ENCODE data around the gene RBM23.
"Not testable (repeated sequence)": the region's sequence is repeated elsewhere in the genome, so short reads cannot be mapped to it uniquely, and the experiment has no call there.

RBM23 gene

DNA sequence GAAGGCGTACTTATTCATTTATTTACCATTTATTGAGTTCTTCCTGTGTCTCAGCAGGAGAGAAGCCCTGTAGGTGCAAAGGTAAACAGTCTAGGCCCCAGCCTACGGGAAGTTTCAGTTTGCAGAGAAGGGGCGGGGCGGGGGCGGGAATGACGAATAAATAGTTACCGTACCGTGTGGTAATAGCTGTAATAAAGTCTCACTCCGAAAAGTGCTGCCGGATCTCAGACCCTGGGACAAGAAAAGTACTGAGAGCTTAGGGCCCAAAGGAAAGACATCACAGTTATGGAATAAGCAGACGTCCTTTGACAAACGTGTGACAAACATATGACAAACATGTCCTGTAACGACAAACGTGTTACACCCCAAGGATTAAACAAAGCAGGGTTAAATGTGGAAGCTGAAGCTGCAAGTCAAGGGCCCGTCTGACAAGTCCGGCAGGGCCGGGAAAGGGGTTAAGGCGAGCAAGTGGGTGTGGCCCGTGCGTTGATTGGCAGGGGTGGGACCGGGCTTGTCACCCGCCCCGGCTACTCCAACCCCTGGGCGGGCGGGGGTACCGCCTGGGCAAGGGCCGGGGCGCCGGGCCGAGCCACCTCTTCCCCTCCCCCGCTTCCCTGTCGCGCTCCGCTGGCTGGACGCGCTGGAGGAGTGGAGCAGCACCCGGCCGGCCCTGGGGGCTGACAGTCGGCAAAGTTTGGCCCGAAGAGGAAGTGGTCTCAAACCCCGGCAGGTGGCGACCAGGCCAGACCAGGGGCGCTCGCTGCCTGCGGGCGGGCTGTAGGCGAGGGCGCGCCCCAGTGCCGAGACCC lies 47.5 kb downstream of the RBM23 start, which contains the start of gene LRP10:
Gene LRP10 (plus strand): TSS at position 517 of the 809 bp plus-strand sequence. CDS start 564 bp downstream, outside the sequence.
- peaks cover 37% of the 10 kb centered on the region for H3K4me1 Mint-ChIP-seq
- no peaks in the 10 kb centered on the region for H3K9me3 Mint-ChIP-seq
- H3K36me3 Mint-ChIP-seq, result peaks cover 3% of the 10 kb centered on the region
- H3K27ac Mint-ChIP-seq, result peak within 1 kb of the TSS; percentile 99
- no peaks in the 10 kb centered on the region for H3K27me3 Mint-ChIP-seq
- peak within 1 kb of the TSS; percentile 97 for H3K4me3 Mint-ChIP-seq

DNA sequence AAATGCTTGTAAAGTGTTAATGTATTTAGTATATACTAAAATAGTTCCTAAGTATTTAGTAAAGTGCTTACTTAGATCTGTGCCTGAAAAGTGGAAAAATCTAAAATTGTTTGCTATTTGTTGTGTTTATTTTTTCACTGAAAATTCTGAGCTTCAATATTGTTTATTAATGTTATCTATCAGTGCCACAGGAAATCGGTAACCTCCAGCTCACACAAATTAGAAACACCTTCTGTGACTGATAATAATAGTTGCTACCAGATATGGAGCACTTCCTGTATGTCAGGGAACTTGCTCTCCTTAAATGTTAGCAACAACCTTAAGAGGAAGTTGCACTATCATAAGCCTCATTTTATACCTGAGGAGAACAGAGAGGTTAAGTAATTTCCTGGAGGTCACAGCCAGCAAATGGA lies 48.1 kb downstream of the RBM23 start:
- Mint-ChIP-seq H3K9me3 (no peaks in the 10 kb centered on the region), H3K4me1 (peaks cover 39% of the 10 kb centered on the region), H3K27ac (peak overlapping the region; percentile 99), H3K27me3 (no peaks in the 10 kb centered on the region), H3K4me3 (peak overlapping the region; percentile 97), H3K36me3 (no peaks in the 10 kb centered on the region)

DNA sequence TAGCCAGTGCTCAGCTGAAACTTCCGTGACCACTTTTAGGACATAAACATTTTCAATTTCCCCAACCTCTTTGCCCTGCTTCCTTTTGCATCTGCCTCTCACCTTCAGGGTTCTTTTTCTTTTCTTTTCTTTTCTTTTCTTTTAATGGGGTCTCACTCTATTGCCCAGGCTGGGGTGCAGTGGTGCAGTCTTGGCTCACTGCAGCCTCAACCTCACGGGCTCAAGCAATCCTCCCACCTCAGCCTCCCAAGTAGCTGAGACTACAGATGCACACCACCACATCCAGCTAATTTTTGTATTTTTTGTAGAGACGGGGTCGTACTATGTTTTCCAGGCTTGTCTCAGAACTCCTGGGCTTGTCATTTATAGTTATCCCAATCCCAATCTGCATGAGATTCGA lies 52.1 kb downstream of the RBM23 start:
- Mint-ChIP-seq H3K27me3 (no peaks in the 10 kb centered on the region), H3K4me1 (peaks cover 26% of the 10 kb centered on the region), H3K9me3 (no peaks in the 10 kb centered on the region), H3K4me3 (no peak overlapping the region), H3K27ac (no peak overlapping the region), H3K36me3 (no peaks in the 10 kb centered on the region)

DNA sequence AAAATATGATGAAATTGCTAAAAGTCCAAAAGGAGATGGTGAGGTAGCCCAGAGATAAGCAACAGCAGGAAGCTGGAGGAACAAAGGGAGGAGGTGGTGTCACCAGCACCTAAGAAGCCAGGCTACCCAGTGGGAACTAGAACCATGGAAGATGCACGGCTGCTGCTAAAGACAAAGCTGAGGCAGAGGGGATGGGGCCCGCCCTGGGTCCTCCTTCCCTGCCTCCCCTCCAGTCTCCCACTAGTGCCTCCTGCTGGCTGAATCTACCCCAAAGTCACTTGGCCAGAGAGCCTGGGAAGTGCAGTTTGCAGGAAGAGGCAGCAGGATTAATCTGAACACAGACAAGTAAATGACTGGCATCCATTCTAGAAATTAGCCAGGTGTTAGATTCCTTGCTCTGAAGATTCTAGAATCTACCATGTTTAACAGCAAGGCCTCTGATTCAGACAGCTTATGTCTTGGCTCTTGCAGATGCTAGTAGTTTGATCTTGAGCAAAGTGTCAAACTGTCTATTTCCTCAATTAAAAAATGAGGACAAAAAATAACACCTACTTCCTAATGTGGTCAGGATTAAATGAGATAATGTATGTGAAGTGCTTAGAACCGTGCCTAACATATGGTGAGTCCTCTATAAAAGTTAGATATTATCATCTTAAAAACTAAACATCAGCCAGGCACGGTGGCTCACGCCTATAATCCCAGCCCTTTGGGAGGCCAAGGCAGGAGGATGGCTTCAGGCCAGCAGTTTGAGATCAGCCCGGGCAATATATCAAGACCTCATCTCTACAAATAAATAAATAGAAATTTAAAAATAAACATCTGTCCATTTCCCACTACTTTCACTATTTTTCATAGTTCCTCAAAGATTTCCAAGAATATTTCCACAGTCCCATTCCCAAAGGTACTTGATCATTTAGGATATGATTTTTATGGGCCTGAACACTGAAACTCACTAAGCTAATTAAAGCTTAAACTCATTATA lies 53.2 kb downstream of the RBM23 start:
- H3K9me3 Mint-ChIP-seq, result no peaks in the 10 kb centered on the region
- H3K4me1 Mint-ChIP-seq, result peaks cover 22% of the 10 kb centered on the region
- no peak overlapping the region for H3K4me3 Mint-ChIP-seq
- H3K27ac Mint-ChIP-seq, result no peak overlapping the region
- no peaks in the 10 kb centered on the region for H3K27me3 Mint-ChIP-seq
- no peaks in the 10 kb centered on the region for H3K36me3 Mint-ChIP-seq

DNA sequence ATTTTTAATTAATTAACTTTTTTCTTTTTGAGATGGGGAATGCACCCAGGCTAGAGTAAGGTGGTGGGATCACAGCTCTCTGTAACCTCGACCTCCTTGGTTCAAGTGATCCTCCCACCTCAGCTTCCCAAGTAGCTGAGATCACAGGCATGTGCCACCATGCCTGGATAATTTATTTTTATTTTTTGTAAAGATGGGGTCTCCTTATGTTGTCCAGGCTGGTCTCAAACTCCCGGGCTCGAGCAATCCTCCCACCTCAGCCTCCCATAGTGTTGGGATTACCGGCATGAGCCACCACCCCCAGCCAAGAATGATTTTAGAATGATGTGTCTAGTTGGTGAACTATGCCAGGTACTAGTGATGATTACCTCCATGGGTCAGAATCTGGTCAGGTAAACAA lies 54.0 kb downstream of the RBM23 start:
- H3K9me3 Mint-ChIP-seq, result no peaks in the 10 kb centered on the region
- H3K36me3 Mint-ChIP-seq, result no peaks in the 10 kb centered on the region
- no peak overlapping the region for H3K4me3 Mint-ChIP-seq
- H3K4me1 Mint-ChIP-seq, result peaks cover 16% of the 10 kb centered on the region
- no peaks in the 10 kb centered on the region for H3K27me3 Mint-ChIP-seq
- no peak overlapping the region for H3K27ac Mint-ChIP-seq

DNA sequence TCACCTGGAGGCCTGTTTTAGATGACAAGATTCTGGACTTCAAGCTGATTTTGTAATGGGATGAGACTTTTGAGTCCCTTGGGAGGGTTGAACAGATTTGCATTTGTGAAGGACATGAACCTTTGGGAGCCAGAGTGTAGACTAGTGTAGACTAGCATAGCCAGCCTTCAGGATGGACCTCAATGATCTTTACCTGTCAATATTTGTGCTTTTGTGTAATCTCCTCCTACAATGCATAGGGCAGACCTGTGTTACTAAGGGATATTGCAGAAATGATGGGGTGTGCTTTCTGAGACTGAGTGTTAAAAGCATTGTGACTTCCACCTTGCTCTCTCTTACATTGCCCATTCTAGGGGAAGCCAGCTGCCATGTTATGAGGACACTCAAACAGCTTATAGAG lies 57.3 kb downstream of the RBM23 start:
- peaks cover 31% of the 10 kb centered on the region for H3K4me1 Mint-ChIP-seq
- H3K9me3 Mint-ChIP-seq, result no peaks in the 10 kb centered on the region
- no peaks in the 10 kb centered on the region for H3K27me3 Mint-ChIP-seq
- H3K27ac Mint-ChIP-seq, result no peak overlapping the region
- no peak overlapping the region for H3K4me3 Mint-ChIP-seq
- H3K36me3 Mint-ChIP-seq, result no peaks in the 10 kb centered on the region

DNA sequence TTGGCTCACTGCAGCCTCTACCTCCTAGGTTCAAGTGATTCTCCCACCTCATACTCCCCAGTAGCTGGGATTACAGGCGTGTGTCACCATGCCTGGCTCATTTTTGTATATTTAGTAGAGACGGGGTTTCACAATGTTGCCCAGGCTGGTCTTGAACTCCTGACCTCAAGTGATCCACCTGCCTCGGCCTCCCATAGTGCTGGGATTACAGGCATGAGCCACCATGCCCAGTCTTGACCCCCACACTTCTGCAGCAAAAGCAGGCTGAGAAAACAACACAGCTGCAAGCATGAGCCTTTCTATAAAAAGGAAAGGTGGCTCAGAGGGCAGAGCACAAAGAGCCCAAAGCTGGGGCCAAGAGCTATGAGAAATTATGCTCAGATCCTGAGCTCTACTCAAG lies 58.6 kb downstream of the RBM23 start:
- not testable (repeated sequence) for H3K9me3 Mint-ChIP-seq, H3K27ac Mint-ChIP-seq, H3K27me3 Mint-ChIP-seq, H3K4me3 Mint-ChIP-seq, H3K36me3 Mint-ChIP-seq
- H3K4me1 Mint-ChIP-seq, result peaks cover 25% of the 10 kb centered on the region

DNA sequence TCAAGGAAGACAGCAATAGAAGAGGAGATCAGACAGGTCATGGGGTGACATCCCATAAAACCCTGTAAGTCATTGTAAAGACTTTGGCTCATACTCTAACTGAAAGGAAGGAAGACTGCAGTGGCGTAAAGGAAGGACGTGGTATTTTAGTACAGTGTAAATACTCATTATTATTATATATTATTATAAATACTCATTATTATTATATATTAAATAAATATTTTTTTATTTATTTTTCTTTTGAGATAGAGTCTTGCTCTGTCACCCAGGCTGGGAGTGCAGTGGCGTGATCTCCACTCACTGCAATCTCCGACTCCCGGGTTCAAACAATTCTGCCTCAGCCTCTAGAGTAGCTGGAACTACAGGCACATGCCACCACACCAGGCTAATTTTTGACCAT lies 62.5 kb downstream of the RBM23 start:
- no peak overlapping the region for H3K27ac Mint-ChIP-seq
- H3K4me1 Mint-ChIP-seq, result peaks cover 25% of the 10 kb centered on the region
- H3K27me3 Mint-ChIP-seq, result no peaks in the 10 kb centered on the region
- no peaks in the 10 kb centered on the region for H3K9me3 Mint-ChIP-seq
- no peaks in the 10 kb centered on the region for H3K36me3 Mint-ChIP-seq
- no peak overlapping the region for H3K4me3 Mint-ChIP-seq

DNA sequence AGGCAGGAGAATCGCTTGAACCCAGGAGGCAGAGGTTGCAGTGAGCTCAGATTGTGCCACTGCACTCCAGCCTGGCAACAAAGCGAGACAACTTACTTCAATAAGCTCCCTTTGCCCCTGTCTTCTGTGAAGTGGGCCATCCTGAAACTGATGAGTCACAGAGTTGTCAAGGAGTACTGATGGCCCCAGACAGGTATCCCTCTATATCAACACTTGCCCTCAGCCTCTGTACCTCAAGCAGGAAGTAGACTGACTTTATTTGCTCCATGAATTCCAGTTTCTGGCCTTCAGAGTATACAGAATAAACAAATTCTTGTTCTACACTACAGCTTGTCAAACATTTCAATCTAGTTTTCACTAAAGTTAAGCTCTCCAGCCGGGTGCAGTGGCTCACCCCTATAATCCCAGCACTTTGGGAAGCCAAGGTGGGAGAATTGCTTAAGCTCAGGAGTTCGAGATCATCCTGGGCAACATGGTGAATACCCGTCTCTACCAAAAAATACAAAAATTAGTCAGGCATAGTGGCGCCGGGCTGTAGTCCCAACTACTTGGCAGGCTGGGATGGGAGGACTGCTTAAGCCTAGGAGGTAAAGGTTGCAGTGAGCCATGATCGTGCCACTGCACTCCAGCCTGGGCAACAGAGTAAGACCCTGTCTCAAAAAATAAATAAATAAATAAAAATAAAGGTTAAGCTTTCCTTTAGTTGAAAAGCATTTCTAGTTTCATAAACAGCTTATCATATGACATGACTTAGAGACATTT lies 63.8 kb downstream of the RBM23 start:
- no peaks in the 10 kb centered on the region for H3K27me3 Mint-ChIP-seq
- no peaks in the 10 kb centered on the region for H3K36me3 Mint-ChIP-seq
- peak overlapping the region; percentile 4 for H3K4me3 Mint-ChIP-seq
- H3K27ac Mint-ChIP-seq, result peak overlapping the region; percentile 59
- H3K4me1 Mint-ChIP-seq, result peaks cover 25% of the 10 kb centered on the region
- H3K9me3 Mint-ChIP-seq, result no peaks in the 10 kb centered on the region

DNA sequence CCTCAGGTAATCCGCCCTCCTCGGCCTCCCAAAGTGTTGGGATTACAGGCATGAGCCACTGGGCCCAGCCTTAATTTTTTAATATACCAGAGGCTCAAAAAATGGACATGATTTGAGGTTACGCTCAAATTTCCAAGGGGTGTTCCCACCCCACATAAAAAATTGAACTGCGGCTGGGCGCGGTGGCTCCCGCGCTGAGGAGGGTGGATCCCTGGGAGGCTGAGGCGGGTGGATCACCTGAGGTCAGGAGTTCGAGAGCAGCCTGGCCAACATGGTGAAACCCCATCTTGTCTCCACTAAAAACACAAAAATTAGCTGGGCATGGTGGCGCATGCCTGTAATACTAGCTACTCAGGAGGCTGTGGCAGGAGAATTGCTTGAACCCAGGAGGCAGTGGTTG lies 64.7 kb downstream of the RBM23 start:
- H3K36me3 Mint-ChIP-seq, H3K9me3 Mint-ChIP-seq, H3K27me3 Mint-ChIP-seq, H3K27ac Mint-ChIP-seq, H3K4me3 Mint-ChIP-seq: not testable (repeated sequence)
- peaks cover 25% of the 10 kb centered on the region for H3K4me1 Mint-ChIP-seq

DNA sequence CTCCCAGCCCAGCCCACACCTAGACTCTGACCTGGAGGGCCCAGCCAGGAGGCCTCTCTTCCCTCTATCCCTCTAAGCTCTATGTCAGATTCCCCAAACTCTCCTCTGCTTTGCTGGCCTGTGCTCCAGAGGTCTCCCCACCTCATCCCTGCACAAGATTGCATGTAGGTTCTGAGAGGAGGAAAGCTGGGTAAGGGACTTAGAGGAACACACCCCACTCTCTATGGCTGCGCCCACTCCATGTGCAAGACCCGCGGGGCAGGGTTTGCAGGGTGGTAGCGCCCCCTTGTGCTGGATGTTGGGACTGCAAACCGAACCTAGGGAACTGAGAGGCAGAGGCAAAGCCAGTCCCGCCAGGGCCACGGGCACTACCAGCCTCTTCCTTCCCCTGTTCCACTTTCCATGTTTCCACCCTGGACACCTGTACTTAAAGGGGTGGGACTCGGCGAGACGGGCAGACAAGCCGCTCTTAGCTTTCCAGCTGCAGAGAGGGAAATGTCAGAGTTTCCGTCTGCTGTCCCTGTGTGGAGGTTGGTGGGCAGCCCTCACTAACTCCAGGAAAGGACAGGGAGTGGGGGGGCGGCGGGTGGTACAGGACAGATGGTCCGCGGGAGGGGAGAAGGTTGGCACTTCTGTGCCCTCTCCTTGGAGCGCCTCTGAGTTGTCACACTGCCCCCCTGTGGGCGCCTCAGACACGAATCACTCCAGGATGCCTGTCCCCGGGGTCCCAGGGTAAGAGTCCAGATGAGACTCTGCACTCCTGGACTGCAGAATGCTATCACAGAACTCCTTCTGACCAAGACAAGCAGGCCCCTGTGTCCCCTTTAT lies 65.8 kb downstream of the RBM23 start:
- H3K4me3 Mint-ChIP-seq, result peak overlapping the region; percentile 83
- no peak overlapping the region for H3K27ac Mint-ChIP-seq
- peaks cover 17% of the 10 kb centered on the region for H3K4me1 Mint-ChIP-seq
- H3K36me3 Mint-ChIP-seq, result no peaks in the 10 kb centered on the region
- H3K9me3 Mint-ChIP-seq, result no peaks in the 10 kb centered on the region
- H3K27me3 Mint-ChIP-seq, result no peaks in the 10 kb centered on the region

DNA sequence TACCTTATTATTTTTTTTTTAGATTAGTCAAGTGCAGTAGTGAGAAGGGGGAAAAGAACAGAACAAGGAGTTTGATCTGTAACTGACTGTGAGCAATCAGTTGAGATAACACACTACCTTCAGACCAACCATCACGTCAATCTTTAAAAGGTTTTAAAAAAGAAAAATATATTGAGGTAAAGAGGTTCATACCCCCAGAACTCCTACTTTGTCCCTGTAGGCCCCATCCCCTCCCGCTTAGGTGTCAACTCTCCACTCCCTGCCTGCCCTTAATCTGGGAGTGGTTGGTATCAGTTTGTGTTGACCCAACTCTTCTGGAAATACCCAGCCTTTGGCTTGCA lies 66.4 kb downstream of the RBM23 start:
- H3K36me3 Mint-ChIP-seq, result no peaks in the 10 kb centered on the region
- H3K27me3 Mint-ChIP-seq, result no peaks in the 10 kb centered on the region
- no peaks in the 10 kb centered on the region for H3K9me3 Mint-ChIP-seq
- peaks cover 13% of the 10 kb centered on the region for H3K4me1 Mint-ChIP-seq
- H3K4me3 Mint-ChIP-seq, result no peak overlapping the region
- no peak overlapping the region for H3K27ac Mint-ChIP-seq

DNA sequence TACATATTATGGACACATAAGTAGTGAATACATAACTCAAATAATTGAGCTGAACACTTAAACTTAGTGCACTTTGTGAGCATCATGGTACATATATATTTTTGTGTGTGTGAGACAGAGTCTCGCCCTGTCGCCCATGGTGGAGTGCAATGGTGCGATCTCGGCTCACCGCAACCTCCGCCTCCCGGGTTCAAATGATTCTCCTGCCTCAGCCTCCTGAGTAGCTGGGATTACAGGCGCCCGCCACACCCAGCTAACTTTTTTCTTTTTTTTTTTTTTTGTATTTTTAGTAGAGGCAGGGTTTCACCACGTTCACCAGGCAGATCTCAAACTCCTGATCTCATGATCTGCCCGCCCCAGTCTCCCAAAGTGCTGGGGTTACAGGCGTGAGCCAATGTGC lies 66.8 kb downstream of the RBM23 start:
- H3K9me3 Mint-ChIP-seq, H3K36me3 Mint-ChIP-seq, H3K27ac Mint-ChIP-seq, H3K4me3 Mint-ChIP-seq, H3K27me3 Mint-ChIP-seq, H3K4me1 Mint-ChIP-seq: not testable (repeated sequence)

DNA sequence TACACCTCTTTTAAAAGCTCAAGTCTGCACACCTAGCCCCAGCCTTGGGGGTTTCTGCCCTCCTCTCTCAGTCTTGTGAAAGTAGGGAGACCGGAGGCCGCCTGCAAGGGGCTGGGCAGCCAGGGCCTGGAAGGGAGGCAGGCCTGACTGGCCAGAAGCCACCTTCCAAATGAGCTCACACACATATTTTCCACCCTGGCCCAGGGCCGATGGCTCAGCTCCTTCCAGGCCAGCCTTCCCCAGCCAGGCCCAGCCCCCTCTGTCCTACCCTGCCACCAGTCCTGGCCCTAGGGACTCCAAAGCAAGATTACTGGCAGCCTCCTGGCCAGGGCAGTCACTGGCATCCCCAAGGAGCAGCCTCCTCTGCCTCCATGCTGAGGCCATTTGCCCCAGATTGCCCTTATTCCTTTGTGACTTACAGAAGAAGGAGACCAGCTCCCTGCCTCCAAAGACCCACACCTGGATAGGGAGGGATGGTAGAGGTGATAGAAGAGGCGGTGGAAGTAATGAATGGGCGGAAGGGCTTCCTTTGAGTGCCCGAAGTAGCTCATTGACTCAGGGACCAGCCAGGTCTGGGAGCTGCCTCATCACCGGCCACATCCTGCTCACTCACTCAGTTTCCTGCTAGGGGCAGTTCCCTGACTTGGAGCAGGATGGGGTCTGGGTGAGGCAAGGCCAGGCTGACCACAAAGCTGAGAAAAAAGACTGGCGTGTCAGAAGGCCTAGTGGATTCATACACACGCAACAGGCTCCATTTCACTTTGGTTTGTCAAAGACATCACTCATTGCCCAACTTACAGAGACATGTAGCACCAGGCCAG lies 67.8 kb downstream of the RBM23 start:
- Mint-ChIP-seq H3K4me1 (peaks cover 6% of the 10 kb centered on the region), H3K4me3 (no peak overlapping the region), H3K9me3 (no peaks in the 10 kb centered on the region), H3K27me3 (no peaks in the 10 kb centered on the region), H3K27ac (no peak overlapping the region), H3K36me3 (no peaks in the 10 kb centered on the region)

All from activated naive CD4-positive, alpha-beta T cell treated with anti-CD3 and anti-CD28 coated beads, Interleukin-2, amount 50 U/mL, for 24 hours (primary cell).